ENCODE data around the gene DDX31.

GRCh38 chr9:132679946-132680625 is 10.3 kb upstream of the DDX31 start:
- TF ChIP-seq CTCF (IDR thresholded peaks at IDR 0.05; ENCODE audit: poor library complexity) (no peak), EZH2 (IDR thresholded peaks at IDR 0.05; ENCODE audit: borderline replicate concordance) (no peak)

Data from hepatocyte (in vitro differentiated cells).